ENCODE data around the gene MYO3B. TPM values are rescaled to one million over a fixed set of nuclear protein-coding genes. Genes with fewer than 3 reads are reported as not detected.
"Not testable (repeated sequence)": the region's sequence is repeated elsewhere in the genome, so short reads cannot be mapped to it uniquely, and the experiment has no call there.

Gene MYO3B
- total RNA-seq, 4 donors from 2014 or later, result 0.34 to 0.95 (median 0.89) TPM

DNA sequence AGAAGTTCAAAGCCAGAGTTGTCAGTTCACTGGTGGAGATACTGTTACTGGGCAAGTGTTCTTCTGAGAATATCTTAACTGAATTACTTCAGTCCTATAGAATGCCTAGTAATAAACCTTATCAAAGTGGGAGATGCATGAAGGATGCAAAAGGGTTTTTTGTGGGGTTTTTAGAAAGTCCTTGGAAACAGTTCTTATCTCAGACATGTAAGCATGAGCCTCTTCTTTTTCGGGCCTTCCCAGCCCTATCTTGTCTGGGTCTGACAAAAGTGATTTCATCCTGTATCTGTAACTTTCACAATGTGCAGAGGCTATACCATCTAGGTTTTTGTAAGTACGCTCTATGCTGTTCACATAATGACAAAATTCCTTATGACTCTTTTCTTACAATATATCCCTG, 255.5 kb downstream of the MYO3B start:
- DNase-seq (ENCODE audit: low spot score in 2 of 2), result no peak
- Histone ChIP-seq H3K27ac (no peak overlapping the region), H3K4me3 (no peak overlapping the region), H3K9me3 (no peaks in the 10 kb centered on the region), H3K4me1 (no peaks in the 10 kb centered on the region), H3K36me3 (no peaks in the 10 kb centered on the region), H3K27me3 (no peaks in the 10 kb centered on the region)
- 93% methylated on average over 2 of the region's 2 CpGs for WGBS
- TF ChIP-seq EP300 (IDR thresholded peaks at IDR 0.05), result no peak
- TF ChIP-seq, protein P1, sequence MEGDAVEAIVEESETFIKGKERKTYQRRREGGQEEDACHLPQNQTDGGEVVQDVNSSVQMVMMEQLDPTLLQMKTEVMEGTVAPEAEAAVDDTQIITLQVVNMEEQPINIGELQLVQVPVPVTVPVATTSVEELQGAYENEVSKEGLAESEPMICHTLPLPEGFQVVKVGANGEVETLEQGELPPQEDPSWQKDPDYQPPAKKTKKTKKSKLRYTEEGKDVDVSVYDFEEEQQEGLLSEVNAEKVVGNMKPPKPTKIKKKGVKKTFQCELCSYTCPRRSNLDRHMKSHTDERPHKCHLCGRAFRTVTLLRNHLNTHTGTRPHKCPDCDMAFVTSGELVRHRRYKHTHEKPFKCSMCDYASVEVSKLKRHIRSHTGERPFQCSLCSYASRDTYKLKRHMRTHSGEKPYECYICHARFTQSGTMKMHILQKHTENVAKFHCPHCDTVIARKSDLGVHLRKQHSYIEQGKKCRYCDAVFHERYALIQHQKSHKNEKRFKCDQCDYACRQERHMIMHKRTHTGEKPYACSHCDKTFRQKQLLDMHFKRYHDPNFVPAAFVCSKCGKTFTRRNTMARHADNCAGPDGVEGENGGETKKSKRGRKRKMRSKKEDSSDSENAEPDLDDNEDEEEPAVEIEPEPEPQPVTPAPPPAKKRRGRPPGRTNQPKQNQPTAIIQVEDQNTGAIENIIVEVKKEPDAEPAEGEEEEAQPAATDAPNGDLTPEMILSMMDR (IDR thresholded peaks at IDR 0.05), result no peak
- TF ChIP-seq POLR2A (IDR thresholded peaks at IDR 0.05), result no peak
- TF ChIP-seq POLR2AphosphoS5 (IDR thresholded peaks at IDR 0.05), result no peak

GRCh38 chr2:170434396-170434795, 256.4 kb downstream of the MYO3B start:
- 88% methylated on average over 5 of the region's 5 CpGs for WGBS
- H3K4me1 ChIP-seq, result not testable (repeated sequence)

DNA sequence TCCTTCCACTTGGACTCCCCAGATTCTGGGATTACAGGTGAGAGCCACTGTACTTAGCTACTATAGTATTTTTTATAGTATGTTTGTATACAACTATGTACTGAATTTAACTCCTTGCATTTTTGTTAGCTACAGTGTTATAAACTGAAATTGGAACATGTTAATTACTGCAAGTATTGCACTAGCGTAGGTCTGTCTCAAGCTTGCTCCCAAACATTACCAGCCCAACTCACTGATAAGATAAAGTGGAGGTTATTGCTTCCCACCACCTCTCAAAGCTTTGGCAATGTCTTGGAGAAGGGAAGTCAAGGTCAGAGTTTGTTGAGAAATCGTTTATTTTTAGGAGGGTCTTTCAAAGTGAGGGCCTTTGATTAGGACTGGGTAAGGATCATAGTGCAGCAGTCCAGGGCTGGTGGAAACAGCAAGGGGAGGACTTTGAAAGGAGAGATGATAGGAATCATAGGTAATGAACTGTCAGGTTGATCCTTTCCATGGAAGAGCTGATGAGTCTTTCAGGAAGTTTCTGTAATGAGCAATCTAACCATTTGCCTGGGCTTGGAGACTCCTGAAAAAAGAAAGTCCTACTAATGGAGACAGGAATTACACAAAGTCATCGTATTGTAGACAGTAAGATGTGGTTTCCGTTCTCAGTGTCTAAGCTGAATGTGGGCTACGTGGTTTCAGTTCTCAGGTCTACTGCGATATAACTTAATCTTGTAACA, 257.1 kb downstream of the MYO3B start:
- H3K27ac ChIP-seq, result no peak overlapping the region
- H3K4me3 ChIP-seq, result no peak overlapping the region
- TF ChIP-seq EP300 (IDR thresholded peaks at IDR 0.05), result no peak
- no peak for DNase-seq (ENCODE audit: low spot score in 2 of 2)
- WGBS, result 66% methylated on average over 6 of the region's 6 CpGs
- no peaks in the 10 kb centered on the region for H3K27me3 ChIP-seq
- no peaks in the 10 kb centered on the region for H3K4me1 ChIP-seq
- H3K9me3 ChIP-seq, result no peaks in the 10 kb centered on the region
- no peaks in the 10 kb centered on the region for H3K36me3 ChIP-seq

More at GRCh38 chr2:170434396-170434795, 256.4 kb downstream of the MYO3B start:
- not testable (repeated sequence) for DNase-seq (ENCODE audit: low spot score in 2 of 2); H3K4me3 ChIP-seq; H3K9me3 ChIP-seq; H3K27me3 ChIP-seq; H3K27ac ChIP-seq; H3K36me3 ChIP-seq

DNA sequence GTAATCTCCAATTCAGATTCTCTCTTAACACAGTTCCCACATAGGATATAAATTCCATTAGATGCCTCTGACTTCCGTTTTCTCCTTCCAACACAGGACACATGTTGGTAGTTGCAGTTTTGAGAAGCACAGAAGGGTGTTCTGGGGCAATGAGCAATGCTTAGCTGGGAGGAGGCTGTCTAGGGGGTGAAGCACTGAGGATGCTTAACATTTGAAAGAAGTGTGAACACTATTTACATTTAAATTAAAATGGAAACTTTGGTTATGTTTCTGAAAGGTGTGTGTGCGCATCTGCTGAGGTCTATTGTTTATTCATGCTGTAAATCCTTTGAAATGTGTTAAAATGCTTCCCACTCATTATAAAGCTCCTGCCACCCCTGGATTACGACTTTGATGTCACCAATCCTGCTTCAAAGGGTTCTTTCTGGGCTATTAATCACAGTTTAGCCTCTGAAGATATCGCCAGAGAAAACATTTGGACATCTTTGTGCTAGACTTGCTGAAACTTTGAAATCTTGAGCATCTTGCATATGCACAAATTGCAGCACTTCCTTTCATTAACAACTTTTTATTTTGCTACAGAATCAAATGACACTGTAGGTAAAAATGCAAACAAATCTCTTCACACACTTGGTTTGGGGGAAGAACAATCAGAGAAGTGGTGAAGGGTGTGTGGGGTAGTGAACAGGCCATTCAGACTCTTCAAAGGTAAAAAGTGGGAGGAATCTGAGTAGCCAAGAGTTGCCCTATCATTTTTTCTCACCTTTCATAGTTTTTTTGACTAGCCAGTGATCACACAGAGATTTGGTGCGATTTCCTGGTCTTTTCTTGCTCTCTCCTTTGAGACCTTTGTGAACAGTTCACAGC, 258.4 kb downstream of the MYO3B start:
- WGBS, result 52% methylated on average over 5 of the region's 5 CpGs
- Histone ChIP-seq H3K27ac (no peak overlapping the region), H3K27me3 (no peaks in the 10 kb centered on the region), H3K4me1 (no peaks in the 10 kb centered on the region), H3K4me3 (no peak overlapping the region), H3K9me3 (no peaks in the 10 kb centered on the region), H3K36me3 (no peaks in the 10 kb centered on the region)
- TF ChIP-seq EP300 (IDR thresholded peaks at IDR 0.05), result no peak
- TF ChIP-seq POLR2A (IDR thresholded peaks at IDR 0.05), result no peak
- TF ChIP-seq, protein P1 (IDR thresholded peaks at IDR 0.05), result no peak
- TF ChIP-seq POLR2AphosphoS5 (IDR thresholded peaks at IDR 0.05), result no peak
- DNase-seq (ENCODE audit: low spot score in 2 of 2), result no peak

DNA sequence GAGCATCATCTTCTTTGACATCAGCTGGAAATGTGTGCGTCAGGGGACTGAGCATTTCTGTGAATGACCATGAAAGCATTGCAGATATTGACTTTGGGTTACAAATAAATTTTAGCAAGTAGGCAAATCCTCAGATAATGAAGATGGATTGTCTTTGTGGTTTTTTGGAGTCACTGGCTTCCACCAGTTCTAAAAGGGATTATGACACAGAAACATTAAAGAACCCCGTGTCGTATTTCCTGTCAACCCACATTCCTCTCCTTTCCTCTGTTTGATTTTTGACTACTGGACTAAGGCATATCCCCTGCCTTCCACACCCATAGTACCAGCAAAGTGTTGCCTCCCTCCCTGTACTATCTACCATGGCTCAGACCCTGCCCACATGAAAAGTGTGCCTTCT, 268.1 kb downstream of the MYO3B start:
- no peaks in the 10 kb centered on the region for H3K4me1 ChIP-seq
- WGBS, result 57% methylated on average over 3 of the region's 3 CpGs
- no peaks in the 10 kb centered on the region for H3K9me3 ChIP-seq
- H3K36me3 ChIP-seq, result no peaks in the 10 kb centered on the region
- no peaks in the 10 kb centered on the region for H3K27me3 ChIP-seq
- DNase-seq (ENCODE audit: low spot score in 2 of 2), result no peak
- H3K4me3 ChIP-seq, result no peak overlapping the region
- no peak overlapping the region for H3K27ac ChIP-seq
- TF ChIP-seq POLR2A (IDR thresholded peaks at IDR 0.05) (no peak), POLR2AphosphoS5 (IDR thresholded peaks at IDR 0.05) (no peak), EP300 (IDR thresholded peaks at IDR 0.05) (no peak)
- TF ChIP-seq, protein P1 (IDR thresholded peaks at IDR 0.05), result no peak

DNA sequence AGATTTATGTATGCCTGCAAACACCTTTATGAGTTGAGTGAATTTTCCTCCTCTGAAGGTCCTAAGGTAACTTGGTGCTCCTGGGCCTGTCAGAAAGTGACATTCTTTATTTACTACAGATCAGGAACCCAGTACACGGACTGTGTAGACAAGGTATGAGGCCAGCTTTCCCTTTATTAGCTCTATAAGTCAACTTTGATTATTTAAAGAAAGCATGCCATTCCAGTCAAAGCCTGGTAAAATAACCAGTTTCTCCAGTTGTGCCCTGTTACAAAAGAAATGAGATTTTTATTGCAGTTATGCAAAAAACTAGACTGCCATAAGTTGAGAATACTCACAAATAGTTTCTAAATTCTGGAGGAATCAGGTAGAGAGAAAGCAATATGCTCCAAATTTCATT, 271.1 kb downstream of the MYO3B start:
- Histone ChIP-seq H3K36me3 (no peaks in the 10 kb centered on the region), H3K4me3 (no peak overlapping the region), H3K27ac (no peak overlapping the region), H3K27me3 (no peaks in the 10 kb centered on the region), H3K4me1 (no peaks in the 10 kb centered on the region), H3K9me3 (no peaks in the 10 kb centered on the region)
- WGBS, result 95% methylated on average over 1 of the region's 1 CpG
- no peak for DNase-seq (ENCODE audit: low spot score in 2 of 2)
- no peak for TF ChIP-seq POLR2A (IDR thresholded peaks at IDR 0.05)
- TF ChIP-seq POLR2AphosphoS5 (IDR thresholded peaks at IDR 0.05), result no peak
- TF ChIP-seq, protein P1 (IDR thresholded peaks at IDR 0.05), result no peak
- TF ChIP-seq EP300 (IDR thresholded peaks at IDR 0.05), result no peak
